ENCODE data around the gene TTC1.
A peak's percentile ranks its signal among the peaks of the same experiment; 100 is the strongest.

GRCh38 chr5:160021831-160022446, 13.0 kb downstream of the TTC1 start:
- TF ChIP-seq CTCF (IDR thresholded peaks at IDR 0.05; ENCODE audit: low read depth, low read length, poor library complexity, severe bottlenecking) (peak; percentile 71), EZH2phosphoT487 (IDR thresholded peaks at IDR 0.05; ENCODE audit: borderline replicate concordance, low read length) (no peak)

Data from DOHH2 (cell line).